SKM-1 treated with dmso at 0.1 percent for 144 hours (cell line): ENCODE results near the gene OTOP1.
"Not testable (repeated sequence)": the region's sequence is repeated elsewhere in the genome, so short reads cannot be mapped to it uniquely, and the experiment has no call there.

Experiments used
- DNase-seq: peaks from one replicate; lab custom pipeline; 2025; ENCODE audit not compliant: unreplicated experiment; lab: John Stamatoyannopoulos, UW

Gene OTOP1

DNA sequence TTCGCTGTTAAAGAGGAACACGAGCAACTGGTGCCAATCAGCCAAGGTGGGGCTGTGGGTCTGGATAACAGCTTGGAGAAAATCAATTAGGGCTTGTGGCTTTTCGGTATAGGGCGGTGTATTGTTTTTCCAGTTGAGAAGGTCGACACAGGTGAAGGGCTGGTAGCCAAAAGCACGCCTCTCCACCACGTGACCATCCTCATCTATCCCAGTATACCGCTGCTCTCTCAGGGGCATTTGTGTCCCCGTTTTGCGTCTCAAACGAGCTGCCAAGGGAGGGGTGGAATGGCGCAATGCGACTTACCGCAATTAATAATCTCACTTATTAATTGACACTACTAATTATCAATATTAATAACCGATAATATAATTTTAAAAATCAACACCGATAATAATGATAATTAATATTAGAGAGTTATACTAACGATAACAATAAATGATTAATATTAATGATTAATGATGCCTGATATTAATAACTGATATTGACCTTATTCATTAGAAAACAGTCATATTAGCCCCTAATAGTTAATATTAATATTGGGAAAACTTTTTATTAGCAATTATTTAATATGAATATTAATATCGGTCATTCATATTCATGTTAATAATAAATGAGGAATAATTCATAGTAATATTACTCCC, 62.1 kb downstream of the OTOP1 start:
- not testable (repeated sequence) for DNase-seq

DNA sequence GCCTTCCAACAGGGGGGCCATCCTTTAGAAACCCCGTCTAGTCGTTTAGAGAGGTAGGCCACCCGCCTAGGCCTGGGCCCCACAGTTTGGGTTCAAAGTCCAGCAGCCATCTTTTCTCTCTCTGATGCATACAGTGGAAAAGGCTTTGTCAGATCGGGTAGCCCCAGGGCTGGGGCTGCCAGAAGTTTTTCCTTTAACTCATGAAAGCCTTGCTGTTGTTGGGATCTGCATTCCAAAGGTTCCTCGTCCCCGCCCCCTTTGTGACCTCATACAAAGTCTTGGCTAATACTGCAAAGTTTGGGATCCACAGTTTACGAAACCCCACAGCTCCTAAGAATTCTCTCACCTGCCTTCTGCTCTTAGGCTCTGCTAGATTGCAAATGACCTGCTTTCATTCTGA, 64.5 kb downstream of the OTOP1 start:
- not testable (repeated sequence) for DNase-seq

DNA sequence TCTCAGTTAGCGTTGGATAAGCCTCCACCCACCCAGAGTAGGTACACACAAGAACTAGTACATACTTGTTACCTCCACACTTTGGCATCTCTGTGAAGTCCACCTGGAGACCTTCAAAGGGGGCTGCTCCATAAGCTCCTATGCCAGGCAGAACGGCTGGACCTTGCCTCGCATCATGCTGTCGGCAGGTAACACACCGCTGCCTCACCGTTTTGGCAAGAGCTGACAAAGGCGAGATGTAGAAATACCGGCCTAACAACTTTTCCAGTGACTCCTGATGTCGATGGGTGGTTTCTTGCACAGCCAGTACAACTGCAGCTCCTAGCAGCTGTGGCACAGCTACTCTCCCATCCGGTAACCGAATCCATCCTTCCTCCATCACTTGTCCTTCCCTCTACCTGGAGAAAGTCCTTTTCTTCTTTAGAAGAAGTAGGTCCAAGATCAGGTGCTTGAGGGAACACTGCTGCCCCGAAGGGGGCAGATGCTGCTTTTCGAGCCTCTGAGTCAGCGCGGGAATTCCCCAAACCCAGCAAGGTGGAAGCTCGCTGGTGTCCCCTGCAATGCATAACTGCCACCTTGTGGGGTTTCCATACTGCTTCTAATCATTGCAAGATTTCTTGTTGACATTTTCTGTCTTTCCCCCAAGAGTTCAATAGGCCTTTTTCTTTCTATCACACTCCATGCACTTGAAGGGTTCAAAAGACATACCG, 65.6 kb downstream of the OTOP1 start:
- DNase-seq: not testable (repeated sequence)

DNA sequence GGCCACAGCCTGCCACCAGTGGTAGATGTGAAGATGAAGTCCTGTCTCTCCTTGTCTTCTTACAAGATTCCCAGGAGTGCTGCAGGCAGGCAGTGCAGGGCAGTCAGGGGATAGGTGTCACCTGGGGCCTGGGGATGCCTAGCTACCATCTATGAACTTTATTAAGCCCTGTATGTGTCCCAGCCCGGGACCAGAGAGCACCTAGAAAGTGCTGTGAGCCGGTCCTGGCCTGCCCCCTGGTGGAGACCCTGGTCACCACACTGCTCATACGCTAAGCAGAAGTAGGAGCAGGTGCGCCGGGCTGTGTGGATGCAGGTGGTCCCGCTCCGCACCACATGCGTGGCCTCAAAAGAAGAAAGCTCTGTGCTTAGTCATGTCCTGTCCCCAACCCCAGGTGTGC, 81.1 kb downstream of the OTOP1 start:
- DNase-seq: not testable (repeated sequence)

DNA sequence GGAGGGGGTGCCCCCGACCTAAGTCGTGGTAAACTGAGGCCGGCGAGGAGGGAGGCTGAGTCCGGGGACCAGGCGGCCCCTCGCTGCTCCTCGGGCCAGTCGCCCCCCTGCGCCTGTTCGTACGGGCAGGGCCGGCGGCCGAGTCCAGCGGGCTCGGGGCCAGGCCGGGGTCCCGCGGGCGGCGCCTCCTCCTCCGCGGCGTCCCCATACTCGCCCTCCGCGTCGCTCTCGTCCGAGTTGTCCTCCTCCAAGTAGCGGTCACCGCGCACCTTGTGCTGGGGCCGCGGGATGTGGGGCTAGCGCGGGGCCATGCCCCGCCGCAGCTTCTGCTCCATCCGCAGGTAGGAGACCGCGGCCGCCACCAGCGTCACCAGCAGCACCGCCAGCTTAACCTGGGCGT, 83.4 kb downstream of the OTOP1 start:
- not testable (repeated sequence) for DNase-seq

DNA sequence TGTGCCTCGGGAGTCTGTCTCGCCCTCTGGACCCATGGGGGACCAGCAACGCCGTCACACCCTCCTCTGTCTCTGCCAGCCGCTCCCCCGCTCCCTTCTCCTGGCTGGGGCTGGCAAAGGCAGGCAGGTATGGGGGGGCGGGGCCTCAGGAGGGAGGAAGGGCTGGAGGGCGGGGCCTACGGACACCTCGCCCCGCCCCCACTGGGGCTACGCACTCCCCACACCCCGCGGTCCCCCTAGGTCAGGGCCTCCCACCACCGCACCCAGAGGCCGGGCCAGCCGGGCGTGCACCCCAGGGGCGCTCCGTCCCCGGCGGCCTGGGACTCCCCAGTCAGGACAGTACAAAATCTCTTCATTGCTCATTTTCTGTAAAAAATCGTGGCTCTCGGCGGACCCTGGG, 84.0 kb downstream of the OTOP1 start:
- DNase-seq: not testable (repeated sequence)

DNA sequence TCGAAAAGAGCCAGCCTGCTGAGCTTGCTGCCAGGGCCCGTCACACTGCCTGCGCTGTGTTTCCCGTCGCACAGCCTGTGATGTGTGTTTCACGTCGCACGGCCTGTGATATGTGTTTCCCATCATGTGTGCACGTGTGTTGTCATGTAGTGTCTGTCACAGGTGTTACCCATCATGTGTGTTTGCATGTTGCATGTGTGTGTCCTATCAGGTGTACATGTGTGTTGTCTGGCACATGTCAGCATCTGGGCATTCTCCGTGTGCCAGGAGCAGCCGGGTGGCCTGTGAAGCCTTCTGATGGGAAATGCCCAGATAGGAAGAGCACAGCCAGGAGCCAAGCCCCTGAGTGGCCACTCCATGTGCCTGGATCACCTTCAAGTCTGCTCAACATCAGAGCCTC, 85.5 kb downstream of the OTOP1 start:
- not testable (repeated sequence) for DNase-seq
